HL-60/S4 (cell line): ENCODE measurements around the gene ITCH.

Experiments
- in situ Hi-C: fragments of 300-500 bp; cut with MboI; formaldehyde crosslinking; loops from 2 replicates; pipeline ENCODE4 v1.14.3; 2022; ENCODE audit warnings: low sequenced_read_pairs

The ITCH gene

GRCh38 chr20:34543463-34544056 lies 180.5 kb downstream of the ITCH start:
- in situ Hi-C loops = no loop called here

GRCh38 chr20:34544109-34544796 lies 181.2 kb downstream of the ITCH start:
- in situ Hi-C loops = no loop called here

GRCh38 chr20:34546751-34547181 lies 183.7 kb downstream of the ITCH start:
- in situ Hi-C loops = no loop called here

- in situ Hi-C loops = no loop called here
These were observed 185.0 kb downstream of the ITCH start for GRCh38 chr20:34547844-34548613.

GRCh38 chr20:34549291-34549928 lies 186.3 kb downstream of the ITCH start:
- in situ Hi-C loops = no loop called here

- in situ Hi-C loops = no loop called here
These were observed 186.8 kb downstream of the ITCH start for GRCh38 chr20:34549929-34550305.

GRCh38 chr20:34552569-34552968 lies 189.5 kb downstream of the ITCH start:
- in situ Hi-C loops = no loop called here

GRCh38 chr20:34553366-34553867 lies 190.3 kb downstream of the ITCH start:
- in situ Hi-C loops = no loop called here

GRCh38 chr20:34557936-34558319 lies 194.9 kb downstream of the ITCH start:
- in situ Hi-C loops = no loop called here

- in situ Hi-C loops = no loop called here
These were observed 195.5 kb downstream of the ITCH start, which contains the start of gene MAP1LC3A for GRCh38 chr20:34558320-34559218. TSS of gene MAP1LC3A (plus strand) at chr20:34558718. CDS start at chr20:34558869, 151 bp downstream.

- in situ Hi-C loops = no loop called here
These were observed 196.5 kb downstream of the ITCH start for GRCh38 chr20:34559311-34560140.

- in situ Hi-C loops = no loop called here
These were observed 197.1 kb downstream of the ITCH start for GRCh38 chr20:34560141-34560523.

GRCh38 chr20:34560614-34561013 lies 197.5 kb downstream of the ITCH start:
- in situ Hi-C loops = no loop called here
